TTC549 (cell line): ENCODE data around the gene ITGA2.
A peak's percentile ranks its signal among the peaks of the same experiment; 100 is the strongest.
"Not testable (repeated sequence)": the region's sequence is repeated elsewhere in the genome, so short reads cannot be mapped to it uniquely, and the experiment has no call there.

Source experiments
- FAIRE-seq: peaks from 2 replicates; lab custom pipeline; 2012; peaks lifted over from hg19 to GRCh38; lab: Jason Lieb, UNC

The ITGA2 gene

DNA sequence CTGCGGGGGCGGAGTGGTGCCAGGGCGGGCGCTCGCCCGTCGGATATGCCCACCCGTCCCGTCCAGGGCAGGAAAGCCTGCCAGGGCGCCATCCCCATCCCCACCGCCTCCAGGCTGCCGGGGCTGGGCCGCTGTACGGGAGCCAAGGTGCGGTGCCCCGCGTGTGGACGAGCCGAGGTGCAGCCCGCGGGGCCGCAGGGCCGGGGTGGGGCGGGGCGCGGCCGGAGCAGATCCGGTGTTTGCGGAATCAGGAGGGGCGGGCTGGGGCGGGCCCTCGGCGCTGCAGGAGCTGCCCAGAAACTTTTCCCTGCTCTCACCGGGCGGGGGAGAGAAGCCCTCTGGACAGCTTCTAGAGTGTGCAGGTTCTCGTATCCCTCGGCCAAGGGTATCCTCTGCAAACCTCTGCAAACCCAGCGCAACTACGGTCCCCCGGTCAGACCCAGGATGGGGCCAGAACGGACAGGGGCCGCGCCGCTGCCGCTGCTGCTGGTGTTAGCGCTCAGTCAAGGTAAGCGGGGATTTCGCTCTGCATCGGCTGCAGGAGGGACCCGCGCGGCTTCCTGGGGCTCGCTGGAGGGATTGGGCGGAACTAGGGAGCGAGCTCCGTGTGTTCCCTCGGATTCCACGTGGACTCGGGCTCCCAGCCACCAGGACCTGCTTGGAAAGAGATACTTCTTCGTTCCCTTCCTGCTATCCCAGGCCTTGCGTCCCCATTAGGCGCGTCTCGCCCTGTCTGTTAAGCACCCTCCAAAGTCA, at the start of gene ITGA2:
TSS of gene ITGA2 (plus strand) at position 328 of the 756 bp plus-strand sequence. CDS start at position 445, 117 bp downstream.
- FAIRE-seq: no peak

- no peak for FAIRE-seq
Measured at GRCh38 chr5:52943285-52943684, 45.9 kb upstream of the ITGA2 start.

DNA sequence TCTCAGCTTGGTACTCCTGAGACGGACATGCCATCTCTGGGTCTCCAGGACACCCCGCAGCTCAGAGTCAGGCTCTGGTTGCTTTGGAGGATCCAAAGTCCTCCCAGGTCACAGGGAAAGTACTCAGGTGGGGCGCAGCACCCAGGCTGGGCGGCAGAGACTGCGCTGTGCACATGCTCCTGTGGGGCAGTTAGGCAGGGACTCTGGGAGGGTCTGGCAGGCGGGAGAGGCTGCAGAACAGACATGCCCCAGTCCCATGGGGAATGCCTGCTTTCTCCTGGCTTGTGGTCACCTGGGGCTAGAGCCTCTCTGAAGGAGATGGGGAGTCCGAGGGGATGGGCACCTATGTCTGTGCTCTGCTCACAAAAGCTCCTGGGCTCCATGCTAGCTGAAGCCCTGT, 45.3 kb upstream of the ITGA2 start:
- FAIRE-seq: no peak

- no peak for FAIRE-seq
Measured at GRCh38 chr5:52945040-52945439, 44.1 kb upstream of the ITGA2 start.

- FAIRE-seq: no peak
Measured at GRCh38 chr5:52947208-52947607, 41.9 kb upstream of the ITGA2 start.

DNA sequence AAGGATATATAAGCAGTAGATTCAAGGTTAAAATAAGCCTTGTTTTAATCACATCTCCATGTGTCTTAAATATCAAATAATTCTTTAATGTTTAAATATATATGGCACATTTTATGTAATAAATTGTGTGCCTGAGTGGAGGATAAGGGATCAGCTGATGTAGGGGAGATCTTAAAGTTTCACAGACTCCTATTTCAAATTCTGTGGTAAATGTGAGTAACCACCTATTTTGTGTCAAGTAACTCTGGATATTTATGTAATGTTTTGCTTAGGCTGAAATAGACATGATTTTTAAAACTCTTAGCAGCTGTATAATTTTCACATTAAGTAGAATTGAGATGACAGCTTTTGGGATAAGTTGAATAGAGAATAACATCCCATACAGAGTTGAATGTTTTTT, 41.3 kb upstream of the ITGA2 start:
- no peak for FAIRE-seq

- FAIRE-seq: peak; percentile 76
Measured at GRCh38 chr5:52948418-52949076, 40.6 kb upstream of the ITGA2 start.

DNA sequence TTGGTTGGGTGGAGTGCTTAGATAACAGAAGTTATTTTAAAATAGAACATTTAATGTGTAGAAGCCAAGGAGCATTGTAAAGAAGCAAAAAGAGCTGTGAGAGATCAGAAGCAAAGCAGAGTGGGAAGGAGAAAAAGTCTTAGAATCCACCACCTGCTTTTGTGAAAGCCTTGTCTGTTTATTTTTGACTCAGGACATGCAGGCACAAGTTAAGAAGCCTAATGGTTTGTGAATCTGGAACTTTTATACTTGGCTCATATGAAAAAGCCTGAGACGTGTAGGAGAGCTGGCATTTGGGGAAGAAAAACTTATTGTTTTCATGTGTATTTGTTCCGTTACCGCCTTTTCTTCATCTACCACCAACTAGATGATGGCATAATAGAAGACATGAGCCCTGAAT, 38.5 kb upstream of the ITGA2 start:
- FAIRE-seq: no peak

DNA sequence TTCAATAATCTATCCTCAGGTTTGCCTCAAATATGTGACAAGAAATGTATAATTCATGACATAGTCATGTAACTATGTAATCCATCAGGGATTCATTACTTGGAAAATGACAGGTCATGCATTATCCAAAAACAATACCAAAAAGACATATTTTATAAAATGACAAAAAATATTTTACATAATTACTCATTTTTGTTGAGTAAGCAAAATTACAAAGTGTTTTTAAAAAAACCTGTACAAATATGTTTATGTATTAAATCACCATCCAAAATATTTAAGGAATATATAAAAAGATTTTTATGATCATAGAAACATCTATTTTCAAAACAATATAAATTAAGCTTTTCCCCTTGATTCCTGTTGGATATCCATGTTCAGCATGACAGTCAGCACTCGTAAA, 36.7 kb upstream of the ITGA2 start:
- no peak for FAIRE-seq

- no peak for FAIRE-seq
Measured at GRCh38 chr5:52956014-52956413, 33.1 kb upstream of the ITGA2 start.

DNA sequence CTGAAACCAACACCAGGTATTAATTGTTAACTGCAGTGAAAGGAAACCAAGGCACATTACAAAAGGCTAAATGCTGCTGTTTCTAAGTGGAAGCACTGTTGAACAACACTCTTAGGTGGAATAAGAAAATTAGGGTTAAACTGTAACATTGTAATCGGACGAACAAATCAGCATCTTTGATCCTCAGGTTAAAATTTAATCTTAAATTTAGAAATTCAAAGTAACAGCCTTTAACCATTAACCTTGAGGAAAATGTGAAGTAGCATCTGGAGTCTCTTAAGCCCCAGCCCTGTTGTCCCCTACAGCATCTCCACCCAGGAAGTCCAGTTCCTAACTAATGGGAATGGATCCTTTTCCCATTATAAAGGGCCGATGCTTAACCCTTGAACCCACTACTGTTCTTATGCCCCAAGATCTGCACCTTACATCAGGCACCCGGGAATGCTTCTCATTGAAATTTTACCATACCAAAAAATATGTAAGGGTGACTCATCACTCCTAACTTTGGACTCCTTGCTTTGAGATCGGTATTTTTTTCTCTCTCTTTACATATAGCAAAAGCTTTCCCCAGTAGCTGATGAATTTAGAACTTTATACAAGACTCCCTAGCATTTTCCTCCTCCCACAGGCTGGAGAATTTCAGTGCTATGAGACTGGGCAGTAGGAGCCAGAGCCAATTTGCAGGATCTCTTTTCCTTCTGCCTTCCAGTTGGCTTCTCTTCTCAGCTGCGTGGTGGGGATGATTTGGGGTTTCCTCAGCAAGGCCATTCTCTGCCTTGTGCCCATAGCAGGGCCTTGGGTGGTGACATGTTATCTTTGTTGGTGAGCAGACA, 32.0 kb upstream of the ITGA2 start:
- no peak for FAIRE-seq

DNA sequence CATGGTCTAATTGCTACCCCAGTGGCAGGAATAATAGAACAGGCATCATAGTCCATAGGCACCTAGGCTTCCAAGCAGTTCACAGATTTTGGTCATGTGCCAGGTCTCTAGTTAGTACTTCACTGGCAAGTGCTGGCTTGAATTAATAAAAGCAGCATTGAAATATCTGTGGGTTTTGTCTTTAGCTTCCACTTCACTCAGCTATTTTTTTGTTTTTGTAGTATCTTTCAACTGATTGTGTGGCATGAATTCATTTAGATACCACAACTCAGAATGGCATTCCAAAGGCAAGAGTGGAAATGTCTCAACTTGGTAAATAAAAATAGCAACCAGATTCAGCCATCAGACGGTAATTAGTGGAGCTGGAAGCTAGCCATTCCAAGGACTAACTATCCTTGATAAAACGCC, 27.9 kb upstream of the ITGA2 start:
- no peak for FAIRE-seq

DNA sequence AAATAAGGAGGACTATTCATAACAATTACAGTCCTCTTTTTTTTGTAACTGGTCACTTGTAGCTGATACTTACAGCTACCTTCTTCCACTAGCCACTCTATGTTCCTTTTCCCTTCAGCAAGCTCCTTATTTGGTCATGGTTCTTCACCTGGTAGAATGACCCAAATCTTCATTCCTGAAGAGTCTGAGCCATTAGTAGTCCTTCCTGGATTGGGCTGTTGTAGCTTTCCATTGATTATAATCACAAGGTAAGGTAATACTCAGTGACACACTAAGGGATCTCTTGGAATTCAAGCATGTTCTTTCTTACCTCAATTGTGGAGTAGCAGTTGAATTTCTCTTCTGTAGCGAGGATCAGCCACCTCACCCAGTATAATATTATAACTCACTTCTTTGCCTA, 25.5 kb upstream of the ITGA2 start:
- no peak for FAIRE-seq

- no peak for FAIRE-seq
Measured at GRCh38 chr5:52964138-52964537, 25.0 kb upstream of the ITGA2 start.

- FAIRE-seq: not testable (repeated sequence)
Measured at GRCh38 chr5:52976157-52976556, 13.0 kb upstream of the ITGA2 start.

- FAIRE-seq: no peak
Measured at GRCh38 chr5:52977264-52977897, 11.8 kb upstream of the ITGA2 start.

GRCh38 chr5:52981507-52981906, 7.6 kb upstream of the ITGA2 start:
- no peak for FAIRE-seq

GRCh38 chr5:52983731-52984636, 5.2 kb upstream of the ITGA2 start:
- FAIRE-seq: no peak

GRCh38 chr5:52985306-52985705, 3.8 kb upstream of the ITGA2 start:
- no peak for FAIRE-seq

- no peak for FAIRE-seq
Measured at GRCh38 chr5:52987711-52988331, 1.3 kb upstream of the ITGA2 start.
